Panc1 (cell line): ENCODE measurements around the gene TSSC4. TPM values are rescaled to one million over a fixed set of nuclear protein-coding genes. Genes with fewer than 3 reads are reported as not detected.

ENCODE experiments used
- ATAC-seq: fragments of 200-7000 bp; cut with Tn5 transposase; 2 replicates; pipeline ENCODE4 v1.9.1; 2020; ENCODE audit warnings: mild to moderate bottlenecking, moderate library complexity
- BruUV-seq: library from RNA; stranded (reverse); fragments of 400-500 nt; replicated peaks from 2 replicates; lab custom pipeline; 2021; lab: Mats Ljungman, UMichigan
- CTCF ChIA-PET: fragments of 300-600 bp; sonication (Branson Sonifier 250); formaldehyde crosslinking; loops from one replicate; lab custom pipeline; 2022; ENCODE audit warnings: antibody characterized with exemption; lab: Charles Lee
- POLR2A ChIA-PET: fragments of 300-600 bp; sonication (Branson Sonifier 250); formaldehyde crosslinking; loops from one replicate; lab custom pipeline; 2022; ENCODE audit warnings: antibody characterized with exemption; lab: Charles Lee
- DNase-seq: peaks from one replicate; pipeline ENCODE4 v3.0.0-alpha.2; 2010; ENCODE audit warnings: low read depth, low spot score
- H3K27ac ChIP-seq: 2 replicates; pipeline ENCODE4 v1.5.1; 2011; ENCODE audit warnings: mild to moderate bottlenecking, low read length, inconsistent platforms
- H3K27me3 ChIP-seq: fragments of 200-500 bp; sonication (Bioruptor generic); 2 replicates; pipeline ENCODE4 v1.6.0; 2014; ENCODE audit warnings: low read length, inconsistent platforms; ENCODE audit not compliant: control insufficient read depth, insufficient read depth
- H3K36me3 ChIP-seq: fragments of 200-500 bp; sonication (Bioruptor generic); 2 replicates; pipeline ENCODE4 v1.5.1; 2014; ENCODE audit warnings: inconsistent platforms, mild to moderate bottlenecking, low read length, moderate library complexity; ENCODE audit not compliant: control insufficient read depth, insufficient read depth
- H3K4me1 ChIP-seq: 2 replicates; pipeline ENCODE4 v1.5.1; 2011; ENCODE audit warnings: inconsistent platforms, mild to moderate bottlenecking, low read length, moderate library complexity; ENCODE audit not compliant: control insufficient read depth, insufficient read depth
- H3K4me3 ChIP-seq, 2 experiments: 2 replicates each; pipeline ENCODE4 v1.5.1; 2011 to 2012; ENCODE audit warnings: low read depth in 2 of 2, low read length in 2 of 2, mild to moderate bottlenecking in 2 of 2, inconsistent platforms in 1 of 2, moderate library complexity in 1 of 2
- H3K9me3 ChIP-seq: fragments of 200-500 bp; sonication (Bioruptor generic); 2 replicates; pipeline ENCODE4 v1.5.1; 2014; ENCODE audit warnings: low read depth, mild to moderate bottlenecking, inconsistent platforms, low read length, moderate library complexity; ENCODE audit not compliant: control insufficient read depth, insufficient read depth
- POLR2AphosphoS5 ChIP-seq: IDR thresholded peaks from 2 replicates; pipeline ENCODE4 v1.6.1; 2012; ENCODE audit warnings: mild to moderate bottlenecking, low read depth, low read length, moderate library complexity
- SIN3A ChIP-seq: IDR thresholded peaks from 2 replicates; pipeline ENCODE4 v1.6.1; 2012; ENCODE audit warnings: low read depth, mild to moderate bottlenecking, low read length, moderate library complexity, borderline replicate concordance; ENCODE audit not compliant: insufficient read depth
- TCF7L2 ChIP-seq: IDR thresholded peaks from 2 replicates; pipeline ENCODE4 v1.6.1; 2011; ENCODE audit warnings: mild to moderate bottlenecking, low read depth, low read length, inconsistent platforms
- in situ Hi-C: cut with HindIII; loops from 2 replicates; pipeline ENCODE4 v1.10.0; 2016; ENCODE audit warnings: low sequenced_read_pairs, low pct_unique_long_range_greater_than_20kb
- intact Hi-C: fragments of 100-400 bp; cut with micrococcal nuclease; formaldehyde crosslinking; loops from one replicate; pipeline ENCODE4 v1.10.0; 2022; ENCODE audit not compliant: unreplicated experiment
- total RNA-seq: library from RNA; stranded (reverse); gene quantifications from one replicate; pipeline ENCODE4 v1.2.1, GENCODE V29; 2021; ENCODE audit not compliant: unreplicated experiment
- TF ChIP-seq, protein P1 (sequence below): fragments of 450-650 bp; IDR thresholded peaks from 2 replicates; pipeline ENCODE4 v1.5.1; 2017; ENCODE audit warnings: mild to moderate bottlenecking
- TF ChIP-seq, protein P2 (sequence below), 2 experiments: IDR thresholded peaks; 2 replicates each; pipeline ENCODE4 v1.6.1; 2011 to 2012; ENCODE audit warnings: low read depth in 2 of 2, control low read depth in 1 of 2, low read length in 1 of 2, mild to moderate bottlenecking in 1 of 2, moderate library complexity in 1 of 2; ENCODE audit not compliant: insufficient read depth in 1 of 2

Gene TSSC4
- total RNA-seq, 1 experiment from 2014 or later: 132 TPM

GRCh38 chr11:2375964-2376551, 24.5 kb upstream of the TSSC4 start:
- Histone ChIP-seq H3K27ac (no peak overlapping the region), H3K4me3 (no peak overlapping the region; a peak in 1 of 4 replicates), H3K36me3 (no peaks in the 10 kb centered on the region; the same call in 1 of the 2 replicates), H3K9me3 (no peaks in the 10 kb centered on the region), H3K27me3 (no peaks in the 10 kb centered on the region; the same call in 1 of the 2 replicates), H3K4me1 (peaks cover 17% of the 10 kb centered on the region)
- TF ChIP-seq SIN3A (no peak), POLR2AphosphoS5 (no peak), TCF7L2 (no peak)
- TF ChIP-seq, protein P1, sequence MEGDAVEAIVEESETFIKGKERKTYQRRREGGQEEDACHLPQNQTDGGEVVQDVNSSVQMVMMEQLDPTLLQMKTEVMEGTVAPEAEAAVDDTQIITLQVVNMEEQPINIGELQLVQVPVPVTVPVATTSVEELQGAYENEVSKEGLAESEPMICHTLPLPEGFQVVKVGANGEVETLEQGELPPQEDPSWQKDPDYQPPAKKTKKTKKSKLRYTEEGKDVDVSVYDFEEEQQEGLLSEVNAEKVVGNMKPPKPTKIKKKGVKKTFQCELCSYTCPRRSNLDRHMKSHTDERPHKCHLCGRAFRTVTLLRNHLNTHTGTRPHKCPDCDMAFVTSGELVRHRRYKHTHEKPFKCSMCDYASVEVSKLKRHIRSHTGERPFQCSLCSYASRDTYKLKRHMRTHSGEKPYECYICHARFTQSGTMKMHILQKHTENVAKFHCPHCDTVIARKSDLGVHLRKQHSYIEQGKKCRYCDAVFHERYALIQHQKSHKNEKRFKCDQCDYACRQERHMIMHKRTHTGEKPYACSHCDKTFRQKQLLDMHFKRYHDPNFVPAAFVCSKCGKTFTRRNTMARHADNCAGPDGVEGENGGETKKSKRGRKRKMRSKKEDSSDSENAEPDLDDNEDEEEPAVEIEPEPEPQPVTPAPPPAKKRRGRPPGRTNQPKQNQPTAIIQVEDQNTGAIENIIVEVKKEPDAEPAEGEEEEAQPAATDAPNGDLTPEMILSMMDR: no peak
- TF ChIP-seq, protein P2, sequence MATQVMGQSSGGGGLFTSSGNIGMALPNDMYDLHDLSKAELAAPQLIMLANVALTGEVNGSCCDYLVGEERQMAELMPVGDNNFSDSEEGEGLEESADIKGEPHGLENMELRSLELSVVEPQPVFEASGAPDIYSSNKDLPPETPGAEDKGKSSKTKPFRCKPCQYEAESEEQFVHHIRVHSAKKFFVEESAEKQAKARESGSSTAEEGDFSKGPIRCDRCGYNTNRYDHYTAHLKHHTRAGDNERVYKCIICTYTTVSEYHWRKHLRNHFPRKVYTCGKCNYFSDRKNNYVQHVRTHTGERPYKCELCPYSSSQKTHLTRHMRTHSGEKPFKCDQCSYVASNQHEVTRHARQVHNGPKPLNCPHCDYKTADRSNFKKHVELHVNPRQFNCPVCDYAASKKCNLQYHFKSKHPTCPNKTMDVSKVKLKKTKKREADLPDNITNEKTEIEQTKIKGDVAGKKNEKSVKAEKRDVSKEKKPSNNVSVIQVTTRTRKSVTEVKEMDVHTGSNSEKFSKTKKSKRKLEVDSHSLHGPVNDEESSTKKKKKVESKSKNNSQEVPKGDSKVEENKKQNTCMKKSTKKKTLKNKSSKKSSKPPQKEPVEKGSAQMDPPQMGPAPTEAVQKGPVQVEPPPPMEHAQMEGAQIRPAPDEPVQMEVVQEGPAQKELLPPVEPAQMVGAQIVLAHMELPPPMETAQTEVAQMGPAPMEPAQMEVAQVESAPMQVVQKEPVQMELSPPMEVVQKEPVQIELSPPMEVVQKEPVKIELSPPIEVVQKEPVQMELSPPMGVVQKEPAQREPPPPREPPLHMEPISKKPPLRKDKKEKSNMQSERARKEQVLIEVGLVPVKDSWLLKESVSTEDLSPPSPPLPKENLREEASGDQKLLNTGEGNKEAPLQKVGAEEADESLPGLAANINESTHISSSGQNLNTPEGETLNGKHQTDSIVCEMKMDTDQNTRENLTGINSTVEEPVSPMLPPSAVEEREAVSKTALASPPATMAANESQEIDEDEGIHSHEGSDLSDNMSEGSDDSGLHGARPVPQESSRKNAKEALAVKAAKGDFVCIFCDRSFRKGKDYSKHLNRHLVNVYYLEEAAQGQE (IDR thresholded peaks at IDR 0.05; ENCODE audit: insufficient read depth in 1 of 2, low read depth in 2 of 2, low read length in 1 of 2): no peak
- intact Hi-C loops (no loop called here), in situ Hi-C loops (no loop called here)
- ChIA-PET POLR2A (no interaction called here), CTCF (no interaction called here)
- no peak for DNase-seq
- BruUV-seq: no TSS peak
- no peak for ATAC-seq

GRCh38 chr11:2376751-2377451, 23.6 kb upstream of the TSSC4 start, which contains the start of gene CD81:
TSS of gene CD81 (plus strand) at chr11:2377310. CDS start at chr11:2377550, 240 bp downstream.
- Histone ChIP-seq H3K4me3 (peak within 1 kb of the TSS; percentile 93 to 94), H3K27ac (peak within 1 kb of the TSS; percentile 85), H3K9me3 (no peaks in the 10 kb centered on the region), H3K27me3 (no peaks in the 10 kb centered on the region; the same call in 1 of the 2 replicates), H3K36me3 (no peaks in the 10 kb centered on the region; the same call in 1 of the 2 replicates), H3K4me1 (peaks cover 23% of the 10 kb centered on the region)
- BruUV-seq: no TSS peak
- DNase-seq: no peak
- POLR2A ChIA-PET: interaction anchor here (0.7 kb wide), 2 partner anchors 10 kb away, joined by 3 to 8 read pairs; no protein-coding TSS in a partner anchor
- CTCF ChIA-PET: interaction anchor here (0.5 to 0.6 kb wide), 4 partner anchors 8 to 179 kb away, joined by 3 to 4 read pairs (median 4); no protein-coding TSS in a partner anchor
- intact Hi-C loops (no loop called here), in situ Hi-C loops (no loop called here)
- TF ChIP-seq TCF7L2 (no peak), POLR2AphosphoS5 (0 out of 2 replicates have a peak, but pooled peaks have one; percentile 47), SIN3A (no peak)
- TF ChIP-seq, protein P2 (IDR thresholded peaks at IDR 0.05; ENCODE audit: insufficient read depth in 1 of 2, low read depth in 2 of 2, low read length in 1 of 2): no peak
- TF ChIP-seq, protein P1: no peak
- peak; percentile 82 for ATAC-seq
